ENCODE data around the gene TH.

DNA sequence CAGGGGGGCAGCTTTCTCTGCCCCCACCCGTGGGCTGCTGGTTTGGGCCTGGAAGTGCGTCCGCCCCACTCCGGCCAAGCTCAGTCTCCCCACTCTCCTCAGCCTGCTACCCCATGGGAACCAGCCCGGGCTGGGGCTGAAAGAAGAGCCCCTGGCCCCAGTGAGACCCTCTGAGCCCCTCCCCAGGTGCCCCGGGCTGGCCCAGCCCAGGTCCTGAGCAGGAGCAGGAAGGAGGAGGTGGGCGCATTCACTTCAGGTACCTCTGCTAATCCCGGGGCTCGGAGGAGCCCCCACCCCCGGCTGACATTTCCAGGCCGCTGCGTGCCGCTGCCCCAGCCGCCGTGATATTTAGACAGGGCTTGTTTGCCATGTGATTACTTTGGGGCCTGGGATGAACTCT lies 8.7 kb upstream of the TH start:
- no peak for TF ChIP-seq FOXM1 (IDR thresholded peaks at IDR 0.05; ENCODE audit: borderline replicate concordance)
- TF ChIP-seq LEF1 (IDR thresholded peaks at IDR 0.05; ENCODE audit: borderline replicate concordance), result no peak
- no peak for TF ChIP-seq BHLHE40 (IDR thresholded peaks at IDR 0.05; ENCODE audit: borderline replicate concordance)
- no peak for TF ChIP-seq FOXA1 (IDR thresholded peaks at IDR 0.05)
- TF ChIP-seq SP1 (IDR thresholded peaks at IDR 0.05), result no peak
- no peak for TF ChIP-seq ZNF384 (IDR thresholded peaks at IDR 0.05)

Data from HEK293T (cell line).